HepG2 (cell line): ENCODE results near the gene RAPGEF5. TPM values are rescaled to one million over a fixed set of nuclear protein-coding genes. Genes with fewer than 3 reads are reported as not detected.

Experiments
- ATRX ChIP-seq: sonication (generic); formaldehyde crosslinking; IDR thresholded peaks from 2 replicates; pipeline ENCODE4 v1.4.0; 2020; ENCODE audit warnings: missing genetic modification reagents, borderline replicate concordance
- HOXA7 ChIP-seq: sonication (generic); formaldehyde crosslinking; IDR thresholded peaks from 2 replicates; pipeline ENCODE4 v1.8.1; 2022; ENCODE audit warnings: mild to moderate bottlenecking, missing genetic modification reagents, moderate library complexity
- SMC3 ChIP-seq: IDR thresholded peaks from 2 replicates; pipeline ENCODE4 v1.6.1; 2011; ENCODE audit warnings: low read length, improper control_type of control experiment
- SOX6 ChIP-seq, 2 experiments: fragments of 450-650 bp in 1 of 2; sonication (generic) in 1 of 2; formaldehyde crosslinking in 1 of 2; IDR thresholded peaks; 2 replicates each; pipeline versions ENCODE4 v1.4.0 to v1.6.1; 2017 to 2020; ENCODE audit warnings: antibody characterized with exemption in 1 of 2, mild to moderate bottlenecking in 1 of 2, missing genetic modification reagents in 1 of 2
- TBX2 ChIP-seq: sonication (generic); formaldehyde crosslinking; IDR thresholded peaks from 2 replicates; pipeline ENCODE4 v1.5.0; 2020; ENCODE audit warnings: missing genetic modification reagents, mild to moderate bottlenecking, borderline replicate concordance
- TCF7 ChIP-seq: sonication (generic); IDR thresholded peaks from 2 replicates; pipeline ENCODE4 v1.6.1; 2016; ENCODE audit warnings: antibody characterized with exemption, low read depth
- ZNF234 ChIP-seq: sonication (generic); formaldehyde crosslinking; conservative IDR thresholded peaks from 2 replicates; pipeline ENCODE4 v1.5.1; 2020; ENCODE audit warnings: mild to moderate bottlenecking, missing genetic modification reagents
- ZNF501 ChIP-seq: sonication (generic); formaldehyde crosslinking; IDR thresholded peaks from 2 replicates; pipeline ENCODE4 v1.5.1; 2020; ENCODE audit warnings: mild to moderate bottlenecking, moderate library complexity, missing genetic modification reagents
- ZNF776 ChIP-seq: sonication (generic); formaldehyde crosslinking; IDR thresholded peaks from 2 replicates; pipeline ENCODE4 v1.4.0; 2020; ENCODE audit warnings: mild to moderate bottlenecking, missing genetic modification reagents
- ZNF790 ChIP-seq: sonication (generic); formaldehyde crosslinking; IDR thresholded peaks from 2 replicates; pipeline ENCODE4 v1.8.0; 2022; ENCODE audit warnings: missing genetic modification reagents, mild to moderate bottlenecking, borderline replicate concordance
- polyA plus RNA-seq, 8 experiments: library from polyadenylated mRNA; depleted of rRNA in 3 of 8; stranded (reverse) in 7 of 8; unstranded in 1 of 8; fragments of >200 nt; fragmentation: Illumina TruSeq in 4 of 8; extraction: Trizol in 4 of 8; gene quantifications; 2 replicates each; pipeline versions ENCODE4 v1.2.1 to v1.2.3, GENCODE V29; 2011 to 2016; ENCODE audit warnings: low read depth in 4 of 8, missing spikeins in 1 of 8, mixed read lengths in 1 of 8; ENCODE audit not compliant: insufficient read depth in 1 of 8
- total RNA-seq, 5 experiments: library from RNA; depleted of rRNA; stranded (reverse); fragments of >200 nt; fragmentation: Illumina TruSeq; extraction: Trizol; gene quantifications; 2 replicates each; pipeline ENCODE4 v1.2.3, GENCODE V29; 2016; ENCODE audit warnings: low read depth in 1 of 5
- TF ChIP-seq, protein P1 (sequence below): sonication (generic); formaldehyde crosslinking; IDR thresholded peaks from 2 replicates; pipeline ENCODE4 v1.4.0; 2020; ENCODE audit warnings: mild to moderate bottlenecking, missing genetic modification reagents, borderline replicate concordance
- TF ChIP-seq, protein P2 (sequence below): sonication (generic); IDR thresholded peaks from 2 replicates; pipeline ENCODE4 v1.6.1; 2016; ENCODE audit warnings: low read depth, borderline replicate concordance
- TF ChIP-seq, protein P3 (sequence below): IDR thresholded peaks from 2 replicates; pipeline ENCODE4 v1.6.1; 2012; ENCODE audit warnings: inconsistent platforms
- TF ChIP-seq, protein P4 (sequence below): IDR thresholded peaks from 2 replicates; pipeline ENCODE4 v1.6.1; 2016; ENCODE audit warnings: missing genetic modification reagents, missing compliant biosample characterization
- TF ChIP-seq, protein P5 (sequence below): sonication (generic); formaldehyde crosslinking; IDR thresholded peaks from 2 replicates; pipeline ENCODE4 v1.4.0; 2020; ENCODE audit warnings: mild to moderate bottlenecking, missing genetic modification reagents
- TF ChIP-seq, protein P6 (sequence below), 2 experiments: sonication (generic) in 1 of 2; formaldehyde crosslinking in 1 of 2; IDR thresholded peaks; 2 replicates each; pipeline versions ENCODE4 v1.4.0 to v1.6.1; 2018 to 2020; ENCODE audit warnings: missing genetic modification reagents in 2 of 2, borderline replicate concordance in 1 of 2, low read depth in 1 of 2, mild to moderate bottlenecking in 1 of 2, missing biosample characterization in 1 of 2
- TF ChIP-seq, protein P7 (sequence below): IDR thresholded peaks from 2 replicates; pipeline ENCODE4 v1.6.1; 2016; ENCODE audit warnings: missing compliant biosample characterization, missing genetic modification reagents, borderline replicate concordance

RAPGEF5 gene
- total and polyA plus RNA-seq, 2 of the 13 experiments (the other 11 are each of a cell fraction or from before 2014, with no cell fraction given), result 17.1 to 23.4 TPM

DNA sequence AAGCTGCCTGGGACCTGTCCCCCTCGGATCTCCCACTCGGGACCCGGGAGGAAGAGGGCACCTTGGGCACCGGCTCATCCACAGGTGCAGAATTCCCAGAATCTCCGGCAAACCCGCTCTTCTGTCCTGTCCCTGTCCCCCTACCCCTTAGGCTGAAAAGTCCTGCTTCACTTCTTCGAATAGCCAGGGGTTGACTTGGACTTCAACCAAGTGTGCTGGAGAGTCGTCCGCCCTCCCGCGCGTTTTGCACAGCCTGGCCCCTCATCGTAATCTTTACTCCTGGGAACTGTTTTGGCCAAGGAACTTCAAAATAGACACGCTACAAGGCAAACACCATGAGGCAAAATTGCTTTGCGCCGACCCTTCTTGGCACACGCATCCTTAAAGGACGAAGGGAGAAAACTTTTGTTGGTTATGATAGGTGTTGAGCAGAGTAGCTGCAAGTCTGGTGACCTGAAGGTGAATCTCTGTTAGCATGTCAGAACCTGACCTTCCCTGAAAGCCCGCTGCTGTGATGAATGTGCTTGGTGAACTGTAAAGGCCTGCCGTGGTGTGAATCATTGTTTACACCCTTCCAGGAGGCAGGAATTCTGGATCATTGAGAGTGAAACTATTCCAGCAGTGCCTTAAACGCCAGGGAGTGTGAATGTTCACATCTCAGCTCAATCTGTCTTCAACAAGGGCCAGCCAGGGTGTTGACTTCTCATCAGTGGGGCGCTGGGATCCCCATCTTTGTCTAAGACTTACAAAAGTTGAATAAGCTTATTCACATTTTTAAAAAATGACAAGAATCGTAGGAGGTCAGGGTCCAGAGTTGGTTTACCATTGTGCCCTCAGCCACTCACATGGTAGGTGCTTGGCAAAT lies 589 bp upstream of the RAPGEF5 start (continued):
- TF ChIP-seq, protein P1, sequence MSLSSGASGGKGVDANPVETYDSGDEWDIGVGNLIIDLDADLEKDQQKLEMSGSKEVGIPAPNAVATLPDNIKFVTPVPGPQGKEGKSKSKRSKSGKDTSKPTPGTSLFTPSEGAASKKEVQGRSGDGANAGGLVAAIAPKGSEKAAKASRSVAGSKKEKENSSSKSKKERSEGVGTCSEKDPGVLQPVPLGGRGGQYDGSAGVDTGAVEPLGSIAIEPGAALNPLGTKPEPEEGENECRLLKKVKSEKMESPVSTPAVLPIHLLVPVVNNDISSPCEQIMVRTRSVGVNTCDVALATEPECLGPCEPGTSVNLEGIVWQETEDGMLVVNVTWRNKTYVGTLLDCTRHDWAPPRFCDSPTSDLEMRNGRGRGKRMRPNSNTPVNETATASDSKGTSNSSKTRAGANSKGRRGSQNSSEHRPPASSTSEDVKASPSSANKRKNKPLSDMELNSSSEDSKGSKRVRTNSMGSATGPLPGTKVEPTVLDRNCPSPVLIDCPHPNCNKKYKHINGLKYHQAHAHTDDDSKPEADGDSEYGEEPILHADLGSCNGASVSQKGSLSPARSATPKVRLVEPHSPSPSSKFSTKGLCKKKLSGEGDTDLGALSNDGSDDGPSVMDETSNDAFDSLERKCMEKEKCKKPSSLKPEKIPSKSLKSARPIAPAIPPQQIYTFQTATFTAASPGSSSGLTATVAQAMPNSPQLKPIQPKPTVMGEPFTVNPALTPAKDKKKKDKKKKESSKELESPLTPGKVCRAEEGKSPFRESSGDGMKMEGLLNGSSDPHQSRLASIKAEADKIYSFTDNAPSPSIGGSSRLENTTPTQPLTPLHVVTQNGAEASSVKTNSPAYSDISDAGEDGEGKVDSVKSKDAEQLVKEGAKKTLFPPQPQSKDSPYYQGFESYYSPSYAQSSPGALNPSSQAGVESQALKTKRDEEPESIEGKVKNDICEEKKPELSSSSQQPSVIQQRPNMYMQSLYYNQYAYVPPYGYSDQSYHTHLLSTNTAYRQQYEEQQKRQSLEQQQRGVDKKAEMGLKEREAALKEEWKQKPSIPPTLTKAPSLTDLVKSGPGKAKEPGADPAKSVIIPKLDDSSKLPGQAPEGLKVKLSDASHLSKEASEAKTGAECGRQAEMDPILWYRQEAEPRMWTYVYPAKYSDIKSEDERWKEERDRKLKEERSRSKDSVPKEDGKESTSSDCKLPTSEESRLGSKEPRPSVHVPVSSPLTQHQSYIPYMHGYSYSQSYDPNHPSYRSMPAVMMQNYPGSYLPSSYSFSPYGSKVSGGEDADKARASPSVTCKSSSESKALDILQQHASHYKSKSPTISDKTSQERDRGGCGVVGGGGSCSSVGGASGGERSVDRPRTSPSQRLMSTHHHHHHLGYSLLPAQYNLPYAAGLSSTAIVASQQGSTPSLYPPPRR, result peak; percentile 29; the same call in 1 of the 2 replicates
- TF ChIP-seq, protein P2, sequence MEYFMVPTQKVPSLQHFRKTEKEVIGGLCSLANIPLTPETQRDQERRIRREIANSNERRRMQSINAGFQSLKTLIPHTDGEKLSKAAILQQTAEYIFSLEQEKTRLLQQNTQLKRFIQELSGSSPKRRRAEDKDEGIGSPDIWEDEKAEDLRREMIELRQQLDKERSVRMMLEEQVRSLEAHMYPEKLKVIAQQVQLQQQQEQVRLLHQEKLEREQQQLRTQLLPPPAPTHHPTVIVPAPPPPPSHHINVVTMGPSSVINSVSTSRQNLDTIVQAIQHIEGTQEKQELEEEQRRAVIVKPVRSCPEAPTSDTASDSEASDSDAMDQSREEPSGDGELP, result no peak; the same call in 1 of the 2 replicates
- TF ChIP-seq TCF7 (peak; percentile 5; the same call in 1 of the 2 replicates), ATRX (no peak), ZNF234 (CRISPR knock-in tag) (no peak), ZNF790 (CRISPR knock-in tag) (no peak), ZNF776 (CRISPR knock-in tag) (no peak), ZNF501 (CRISPR knock-in tag) (peak; percentile 72), TBX2 (CRISPR knock-in tag) (peak; percentile 85), SOX6 (IDR thresholded peaks at IDR 0.05) (no peak), SOX6 (CRISPR knock-in tag; IDR thresholded peaks at IDR 0.05) (peak; percentile 74), SMC3 (peak; percentile 27; the same call in 1 of the 2 replicates), HOXA7 (CRISPR knock-in tag) (no peak)
- TF ChIP-seq, protein P3, sequence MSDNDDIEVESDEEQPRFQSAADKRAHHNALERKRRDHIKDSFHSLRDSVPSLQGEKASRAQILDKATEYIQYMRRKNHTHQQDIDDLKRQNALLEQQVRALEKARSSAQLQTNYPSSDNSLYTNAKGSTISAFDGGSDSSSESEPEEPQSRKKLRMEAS, result peak; percentile 45
- TF ChIP-seq, protein P4, sequence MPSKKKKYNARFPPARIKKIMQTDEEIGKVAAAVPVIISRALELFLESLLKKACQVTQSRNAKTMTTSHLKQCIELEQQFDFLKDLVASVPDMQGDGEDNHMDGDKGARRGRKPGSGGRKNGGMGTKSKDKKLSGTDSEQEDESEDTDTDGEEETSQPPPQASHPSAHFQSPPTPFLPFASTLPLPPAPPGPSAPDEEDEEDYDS (CRISPR knock-in tag), result peak; percentile 23; the same call in 1 of the 2 replicates
- TF ChIP-seq, protein P5, sequence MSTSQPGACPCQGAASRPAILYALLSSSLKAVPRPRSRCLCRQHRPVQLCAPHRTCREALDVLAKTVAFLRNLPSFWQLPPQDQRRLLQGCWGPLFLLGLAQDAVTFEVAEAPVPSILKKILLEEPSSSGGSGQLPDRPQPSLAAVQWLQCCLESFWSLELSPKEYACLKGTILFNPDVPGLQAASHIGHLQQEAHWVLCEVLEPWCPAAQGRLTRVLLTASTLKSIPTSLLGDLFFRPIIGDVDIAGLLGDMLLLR (CRISPR knock-in tag), result 0 out of 2 replicates have a peak, but pooled peaks have one; percentile 39
- TF ChIP-seq, protein P6, sequence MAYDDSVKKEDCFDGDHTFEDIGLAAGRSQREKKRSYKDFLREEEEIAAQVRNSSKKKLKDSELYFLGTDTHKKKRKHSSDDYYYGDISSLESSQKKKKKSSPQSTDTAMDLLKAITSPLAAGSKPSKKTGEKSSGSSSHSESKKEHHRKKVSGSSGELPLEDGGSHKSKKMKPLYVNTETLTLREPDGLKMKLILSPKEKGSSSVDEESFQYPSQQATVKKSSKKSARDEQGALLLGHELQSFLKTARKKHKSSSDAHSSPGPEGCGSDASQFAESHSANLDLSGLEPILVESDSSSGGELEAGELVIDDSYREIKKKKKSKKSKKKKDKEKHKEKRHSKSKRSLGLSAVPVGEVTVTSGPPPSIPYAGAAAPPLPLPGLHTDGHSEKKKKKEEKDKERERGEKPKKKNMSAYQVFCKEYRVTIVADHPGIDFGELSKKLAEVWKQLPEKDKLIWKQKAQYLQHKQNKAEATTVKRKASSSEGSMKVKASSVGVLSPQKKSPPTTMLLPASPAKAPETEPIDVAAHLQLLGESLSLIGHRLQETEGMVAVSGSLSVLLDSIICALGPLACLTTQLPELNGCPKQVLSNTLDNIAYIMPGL (CRISPR knock-in tag; IDR thresholded peaks at IDR 0.05; ENCODE audit: borderline replicate concordance in 1 of 2, low read depth in 1 of 2), result peak; percentile 23 to 39; a peak in 2 of 4 replicates
- TF ChIP-seq, protein P7, sequence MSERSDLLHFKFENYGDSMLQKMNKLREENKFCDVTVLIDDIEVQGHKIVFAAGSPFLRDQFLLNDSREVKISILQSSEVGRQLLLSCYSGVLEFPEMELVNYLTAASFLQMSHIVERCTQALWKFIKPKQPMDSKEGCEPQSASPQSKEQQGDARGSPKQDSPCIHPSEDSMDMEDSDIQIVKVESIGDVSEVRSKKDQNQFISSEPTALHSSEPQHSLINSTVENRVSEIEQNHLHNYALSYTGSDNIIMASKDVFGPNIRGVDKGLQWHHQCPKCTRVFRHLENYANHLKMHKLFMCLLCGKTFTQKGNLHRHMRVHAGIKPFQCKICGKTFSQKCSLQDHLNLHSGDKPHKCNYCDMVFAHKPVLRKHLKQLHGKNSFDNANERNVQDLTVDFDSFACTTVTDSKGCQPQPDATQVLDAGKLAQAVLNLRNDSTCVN (CRISPR knock-in tag), result peak; percentile 51; the same call in 1 of the 2 replicates
